Measurements from ENCODE around the gene RNF17. TPM values are rescaled to one million over a fixed set of nuclear protein-coding genes. Genes with fewer than 3 reads are reported as not detected.

RNF17 gene
- total and polyA plus RNA-seq, 4 donors, result 0.08 to 0.14 TPM; not detected in 2

DNA sequence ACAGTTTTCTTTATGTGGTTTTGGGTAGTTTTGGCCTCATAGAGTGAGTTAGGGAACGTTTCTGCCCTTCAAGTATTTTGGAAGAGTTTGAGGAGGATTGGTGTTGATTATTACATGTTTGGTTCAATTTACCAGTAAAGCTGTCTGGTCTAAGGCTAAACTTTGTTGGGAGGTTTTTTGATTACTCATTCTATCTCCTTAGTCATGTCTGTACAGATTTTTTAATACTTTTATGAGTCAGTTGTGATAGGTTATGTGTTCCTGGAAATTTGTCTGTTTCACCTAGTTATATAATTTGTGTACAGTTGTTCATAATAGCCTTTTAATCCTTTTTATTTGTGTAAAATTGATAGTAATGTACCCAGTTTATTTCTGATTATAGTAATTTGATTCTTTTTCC, 20.4 kb downstream of the RNF17 start:
- no peak overlapping the region for H3K9ac ChIP-seq (ENCODE audit: low read depth in 1 of 2, low read length in 2 of 2)
- H3K4me1 ChIP-seq (ENCODE audit: control insufficient read depth in 4 of 4, insufficient read depth in 4 of 4, low read length in 3 of 4), result no peaks in the 10 kb centered on the region
- 31% methylated on average over 1 of the region's 1 CpG for WGBS
- DNase-seq (ENCODE audit: low spot score), result no peak
- no peaks in the 10 kb centered on the region for H3K36me3 ChIP-seq (ENCODE audit: control insufficient read depth in 4 of 4, insufficient read depth in 3 of 4, low read depth in 1 of 4, low read length in 3 of 4)
- H3K4me3 ChIP-seq (ENCODE audit: low read depth in 1 of 3, low read length in 3 of 3), result no peak overlapping the region
- no peaks in the 10 kb centered on the region for H3K27me3 ChIP-seq (ENCODE audit: control insufficient read depth in 4 of 4, insufficient read depth in 4 of 4, low read length in 3 of 4)
- H3K27ac ChIP-seq (ENCODE audit: low read depth in 1 of 2, low read length in 2 of 2), result no peak overlapping the region
- peaks cover 0 to 2% (median 0%) of the 10 kb centered on the region in 4 donors for H3K9me3 ChIP-seq (ENCODE audit: control insufficient read depth in 4 of 4, low read length in 3 of 4)
- TF ChIP-seq RAD21 (IDR thresholded peaks at IDR 0.05), result no peak
- TF ChIP-seq EGR1 (IDR thresholded peaks at IDR 0.05; ENCODE audit: low read depth in 2 of 2), result no peak
- TF ChIP-seq HNF4G (IDR thresholded peaks at IDR 0.05), result no peak
- TF ChIP-seq, protein P1, sequence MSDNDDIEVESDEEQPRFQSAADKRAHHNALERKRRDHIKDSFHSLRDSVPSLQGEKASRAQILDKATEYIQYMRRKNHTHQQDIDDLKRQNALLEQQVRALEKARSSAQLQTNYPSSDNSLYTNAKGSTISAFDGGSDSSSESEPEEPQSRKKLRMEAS (IDR thresholded peaks at IDR 0.05), result no peak
- TF ChIP-seq ATF3 (IDR thresholded peaks at IDR 0.05), result no peak
- TF ChIP-seq GABPA (IDR thresholded peaks at IDR 0.05 in 1 of 2, conservative IDR thresholded peaks at IDR 0.05 in 1 of 2), result no peak
- TF ChIP-seq TAF1 (conservative IDR thresholded peaks at IDR 0.05), result no peak
- no peak for TF ChIP-seq YY1 (IDR thresholded peaks at IDR 0.05)
- no peak for TF ChIP-seq CTCF (IDR thresholded peaks at IDR 0.05; ENCODE audit: low read depth, low read length, missing input control)
- no peak for TF ChIP-seq FOXA1 (IDR thresholded peaks at IDR 0.05)
- TF ChIP-seq HNF4A (conservative IDR thresholded peaks at IDR 0.05), result no peak
- no peak for TF ChIP-seq FOXA2 (IDR thresholded peaks at IDR 0.05)
- no peak for TF ChIP-seq REST (IDR thresholded peaks at IDR 0.05)
- no peak for TF ChIP-seq RXRA (IDR thresholded peaks at IDR 0.05)
- TF ChIP-seq NR2F2 (IDR thresholded peaks at IDR 0.05), result no peak
- TF ChIP-seq SP1 (IDR thresholded peaks at IDR 0.05), result no peak
- no peak for TF ChIP-seq JUND (IDR thresholded peaks at IDR 0.05)
- no peak for TF ChIP-seq ZBTB33 (IDR thresholded peaks at IDR 0.05)
